SK-N-SH treated with all-trans-retinoic acid at 6 μM for 48 hours (cell line): ENCODE measurements around the gene WDR11.

Source experiments
- ATAC-seq: fragments of 200-7000 bp; cut with Tn5 transposase; 3 replicates; pipeline ENCODE4 v1.9.1; 2020; ENCODE audit warnings: mild to moderate bottlenecking, moderate library complexity
- ARNTL ChIP-seq: fragments of 450-650 bp; formaldehyde crosslinking; IDR thresholded peaks from 2 replicates; pipeline ENCODE4 v1.5.0; 2020; ENCODE audit warnings: low read depth, mild to moderate bottlenecking, moderate library complexity, borderline replicate concordance
- BACH2 ChIP-seq: fragments of 250-450 bp; sonication (Bioruptor Pico); IDR thresholded peaks from 2 replicates; pipeline ENCODE4 v1.9.0; 2021; ENCODE audit warnings: mild to moderate bottlenecking, borderline replicate concordance
- CSDC2 ChIP-seq: fragments of 250-450 bp; sonication (Bioruptor Pico); IDR thresholded peaks from 2 replicates; pipeline ENCODE4 v1.5.0; 2020; ENCODE audit warnings: mild to moderate bottlenecking, moderate library complexity
- ESRRG ChIP-seq: fragments of 250-450 bp; sonication (Bioruptor Pico); IDR thresholded peaks from 2 replicates; pipeline ENCODE4 v1.6.1; 2021; ENCODE audit warnings: mild to moderate bottlenecking
- GLIS3 ChIP-seq: fragments of 250-450 bp; sonication (Bioruptor Pico); IDR thresholded peaks from 2 replicates; pipeline ENCODE4 v1.5.0; 2020; ENCODE audit warnings: mild to moderate bottlenecking, moderate library complexity
- ISL1 ChIP-seq: fragments of 250-450 bp; sonication (Bioruptor Pico); IDR thresholded peaks from 2 replicates; pipeline ENCODE4 v2.1.2; 2022; ENCODE audit warnings: mild to moderate bottlenecking, moderate library complexity
- OSR1 ChIP-seq: fragments of 250-450 bp; sonication (Bioruptor Pico); IDR thresholded peaks from 2 replicates; pipeline ENCODE4 v1.8.0; 2022; ENCODE audit warnings: moderate library complexity, mild to moderate bottlenecking, inconsistent platforms
- PPARA ChIP-seq: fragments of 250-450 bp; sonication (Bioruptor Pico); IDR thresholded peaks from 2 replicates; pipeline ENCODE4 v1.5.0; 2020; ENCODE audit warnings: mild to moderate bottlenecking, borderline replicate concordance
- RARB ChIP-seq: fragments of 250-450 bp; sonication (Bioruptor Pico); IDR thresholded peaks from 2 replicates; pipeline ENCODE4 v1.8.0; 2021; ENCODE audit warnings: mild to moderate bottlenecking, moderate library complexity
- SNAI2 ChIP-seq: fragments of 250-450 bp; sonication (Bioruptor Pico); IDR thresholded peaks from 2 replicates; pipeline ENCODE4 v1.5.0; 2020; ENCODE audit warnings: mild to moderate bottlenecking, moderate library complexity
- TCF4 ChIP-seq: fragments of 250-450 bp; sonication (Bioruptor Pico); IDR thresholded peaks from 2 replicates; pipeline ENCODE4 v1.8.0; 2021; ENCODE audit warnings: mild to moderate bottlenecking, moderate library complexity, borderline replicate concordance
- TOX ChIP-seq: fragments of 250-450 bp; sonication (Bioruptor Pico); IDR thresholded peaks from 2 replicates; pipeline ENCODE4 v1.8.0; 2021; ENCODE audit warnings: mild to moderate bottlenecking, moderate library complexity, borderline replicate concordance
- ZC3H10 ChIP-seq: fragments of 250-450 bp; sonication (Bioruptor Pico); IDR thresholded peaks from 2 replicates; pipeline ENCODE4 v1.5.1; 2021; ENCODE audit warnings: mild to moderate bottlenecking, moderate library complexity
- ZFP3 ChIP-seq: fragments of 250-450 bp; sonication (Bioruptor Pico); IDR thresholded peaks from 2 replicates; pipeline ENCODE4 v1.5.0; 2020; ENCODE audit warnings: mild to moderate bottlenecking, moderate library complexity
- ZFP30 ChIP-seq: fragments of 450-650 bp; formaldehyde crosslinking; IDR thresholded peaks from 2 replicates; pipeline ENCODE4 v1.5.0; 2022; ENCODE audit warnings: mild to moderate bottlenecking, moderate library complexity
- ZNF565 ChIP-seq: fragments of 450-650 bp; formaldehyde crosslinking; conservative IDR thresholded peaks from 2 replicates; pipeline ENCODE4 v1.5.0; 2020; ENCODE audit warnings: low read depth, mild to moderate bottlenecking, moderate library complexity
- ZNF70 ChIP-seq: fragments of 450-650 bp; formaldehyde crosslinking; IDR thresholded peaks from 2 replicates; pipeline ENCODE4 v1.5.0; 2020; ENCODE audit warnings: mild to moderate bottlenecking, moderate library complexity
- ZNF8 ChIP-seq: fragments of 450-650 bp; formaldehyde crosslinking; IDR thresholded peaks from 2 replicates; pipeline ENCODE4 v1.5.0; 2020; ENCODE audit warnings: mild to moderate bottlenecking, moderate library complexity
- TF ChIP-seq, protein P1 (sequence below): fragments of 250-450 bp; sonication (Bioruptor Pico); IDR thresholded peaks from 2 replicates; pipeline ENCODE4 v1.8.0; 2020; ENCODE audit warnings: mild to moderate bottlenecking, moderate library complexity, borderline replicate concordance
- TF ChIP-seq, protein P2 (sequence below): fragments of 250-450 bp; sonication (Bioruptor Pico); IDR thresholded peaks from 2 replicates; pipeline ENCODE4 v1.5.1; 2020; ENCODE audit warnings: low read depth, mild to moderate bottlenecking, moderate library complexity
- TF ChIP-seq, protein P3 (sequence below): fragments of 250-450 bp; sonication (Bioruptor Pico); IDR thresholded peaks from 2 replicates; pipeline ENCODE4 v1.5.1; 2021; ENCODE audit warnings: mild to moderate bottlenecking, moderate library complexity
- TF ChIP-seq, protein P4 (sequence below): fragments of 250-450 bp; sonication (Bioruptor Pico); IDR thresholded peaks from 2 replicates; pipeline ENCODE4 v1.8.0; 2021; ENCODE audit warnings: low read depth, mild to moderate bottlenecking, moderate library complexity, borderline replicate concordance

The WDR11 gene

DNA sequence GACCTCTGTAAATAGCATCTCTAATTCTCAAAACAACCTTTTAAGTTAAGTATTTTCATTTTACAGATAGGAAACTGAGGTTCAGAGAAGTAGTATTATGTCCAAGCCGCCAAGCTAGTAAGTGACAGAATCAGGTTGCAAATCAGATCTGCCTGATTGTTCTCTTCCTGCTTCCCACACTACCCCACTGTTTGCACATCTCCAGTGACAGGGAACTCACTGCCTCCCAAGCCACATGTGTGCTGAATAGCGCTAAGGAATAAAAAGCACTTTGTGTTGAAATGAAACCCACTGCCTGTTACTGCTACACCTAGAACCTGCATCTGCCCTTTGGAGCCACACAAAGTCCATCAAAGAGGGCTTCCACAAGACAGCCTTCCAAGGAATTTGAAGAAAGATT, 45.1 kb upstream of the WDR11 start:
- TF ChIP-seq ISL1, result no peak
- no peak for TF ChIP-seq ZNF70 (CRISPR knock-in tag)
- TF ChIP-seq OSR1 (CRISPR knock-in tag), result no peak
- TF ChIP-seq, protein P1, sequence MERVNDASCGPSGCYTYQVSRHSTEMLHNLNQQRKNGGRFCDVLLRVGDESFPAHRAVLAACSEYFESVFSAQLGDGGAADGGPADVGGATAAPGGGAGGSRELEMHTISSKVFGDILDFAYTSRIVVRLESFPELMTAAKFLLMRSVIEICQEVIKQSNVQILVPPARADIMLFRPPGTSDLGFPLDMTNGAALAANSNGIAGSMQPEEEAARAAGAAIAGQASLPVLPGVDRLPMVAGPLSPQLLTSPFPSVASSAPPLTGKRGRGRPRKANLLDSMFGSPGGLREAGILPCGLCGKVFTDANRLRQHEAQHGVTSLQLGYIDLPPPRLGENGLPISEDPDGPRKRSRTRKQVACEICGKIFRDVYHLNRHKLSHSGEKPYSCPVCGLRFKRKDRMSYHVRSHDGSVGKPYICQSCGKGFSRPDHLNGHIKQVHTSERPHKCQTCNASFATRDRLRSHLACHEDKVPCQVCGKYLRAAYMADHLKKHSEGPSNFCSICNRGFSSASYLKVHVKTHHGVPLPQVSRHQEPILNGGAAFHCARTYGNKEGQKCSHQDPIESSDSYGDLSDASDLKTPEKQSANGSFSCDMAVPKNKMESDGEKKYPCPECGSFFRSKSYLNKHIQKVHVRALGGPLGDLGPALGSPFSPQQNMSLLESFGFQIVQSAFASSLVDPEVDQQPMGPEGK (CRISPR knock-in tag), result no peak
- no peak for TF ChIP-seq RARB
- TF ChIP-seq GLIS3, result no peak
- TF ChIP-seq TOX (CRISPR knock-in tag), result no peak
- no peak for TF ChIP-seq SNAI2 (CRISPR knock-in tag)
- TF ChIP-seq PPARA (CRISPR knock-in tag), result no peak
- TF ChIP-seq ZC3H10 (CRISPR knock-in tag), result no peak
- no peak for TF ChIP-seq ESRRG (CRISPR knock-in tag)
- TF ChIP-seq CSDC2 (CRISPR knock-in tag), result no peak
- TF ChIP-seq, protein P2, sequence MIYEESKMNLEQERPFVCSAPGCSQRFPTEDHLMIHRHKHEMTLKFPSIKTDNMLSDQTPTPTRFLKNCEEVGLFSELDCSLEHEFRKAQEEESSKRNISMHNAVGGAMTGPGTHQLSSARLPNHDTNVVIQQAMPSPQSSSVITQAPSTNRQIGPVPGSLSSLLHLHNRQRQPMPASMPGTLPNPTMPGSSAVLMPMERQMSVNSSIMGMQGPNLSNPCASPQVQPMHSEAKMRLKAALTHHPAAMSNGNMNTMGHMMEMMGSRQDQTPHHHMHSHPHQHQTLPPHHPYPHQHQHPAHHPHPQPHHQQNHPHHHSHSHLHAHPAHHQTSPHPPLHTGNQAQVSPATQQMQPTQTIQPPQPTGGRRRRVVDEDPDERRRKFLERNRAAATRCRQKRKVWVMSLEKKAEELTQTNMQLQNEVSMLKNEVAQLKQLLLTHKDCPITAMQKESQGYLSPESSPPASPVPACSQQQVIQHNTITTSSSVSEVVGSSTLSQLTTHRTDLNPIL (CRISPR knock-in tag), result no peak
- no peak for TF ChIP-seq ZNF565 (CRISPR knock-in tag)
- no peak for ATAC-seq

DNA sequence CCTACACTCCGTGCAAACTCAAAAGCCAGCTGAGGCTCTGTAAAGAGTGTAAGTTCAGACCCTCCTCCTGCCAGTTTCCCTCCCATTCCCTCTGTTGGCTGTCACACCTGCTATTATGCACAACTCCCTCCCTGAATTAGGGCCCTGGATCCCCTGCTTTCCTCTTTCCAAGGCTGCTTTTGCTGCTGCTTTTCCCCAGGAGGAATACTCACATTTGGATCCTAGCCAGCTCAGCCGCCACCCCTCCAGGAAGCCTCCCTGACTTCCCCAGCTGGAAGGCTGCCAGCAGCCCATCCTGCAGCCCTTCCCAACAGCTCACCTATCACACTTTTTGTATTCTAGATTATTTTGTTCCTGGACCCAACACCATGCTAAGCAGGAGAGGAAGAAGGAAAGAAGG, 40.9 kb upstream of the WDR11 start:
- no peak for TF ChIP-seq ARNTL
- no peak for TF ChIP-seq OSR1 (CRISPR knock-in tag)
- no peak for TF ChIP-seq CSDC2 (CRISPR knock-in tag)
- TF ChIP-seq TOX (CRISPR knock-in tag), result no peak
- TF ChIP-seq, protein P2 (CRISPR knock-in tag), result no peak
- no peak for TF ChIP-seq ZFP30
- TF ChIP-seq, protein P1 (CRISPR knock-in tag), result no peak
- TF ChIP-seq GLIS3, result no peak
- no peak for TF ChIP-seq ZNF8 (CRISPR knock-in tag)
- no peak for TF ChIP-seq RARB
- TF ChIP-seq ZFP3, result no peak
- TF ChIP-seq, protein P3, sequence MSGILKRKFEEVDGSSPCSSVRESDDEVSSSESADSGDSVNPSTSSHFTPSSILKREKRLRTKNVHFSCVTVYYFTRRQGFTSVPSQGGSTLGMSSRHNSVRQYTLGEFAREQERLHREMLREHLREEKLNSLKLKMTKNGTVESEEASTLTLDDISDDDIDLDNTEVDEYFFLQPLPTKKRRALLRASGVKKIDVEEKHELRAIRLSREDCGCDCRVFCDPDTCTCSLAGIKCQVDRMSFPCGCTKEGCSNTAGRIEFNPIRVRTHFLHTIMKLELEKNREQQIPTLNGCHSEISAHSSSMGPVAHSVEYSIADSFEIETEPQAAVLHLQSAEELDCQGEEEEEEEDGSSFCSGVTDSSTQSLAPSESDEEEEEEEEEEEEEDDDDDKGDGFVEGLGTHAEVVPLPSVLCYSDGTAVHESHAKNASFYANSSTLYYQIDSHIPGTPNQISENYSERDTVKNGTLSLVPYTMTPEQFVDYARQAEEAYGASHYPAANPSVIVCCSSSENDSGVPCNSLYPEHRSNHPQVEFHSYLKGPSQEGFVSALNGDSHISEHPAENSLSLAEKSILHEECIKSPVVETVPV (CRISPR knock-in tag), result no peak
- TF ChIP-seq ZNF565 (CRISPR knock-in tag), result no peak
- no peak for ATAC-seq

DNA sequence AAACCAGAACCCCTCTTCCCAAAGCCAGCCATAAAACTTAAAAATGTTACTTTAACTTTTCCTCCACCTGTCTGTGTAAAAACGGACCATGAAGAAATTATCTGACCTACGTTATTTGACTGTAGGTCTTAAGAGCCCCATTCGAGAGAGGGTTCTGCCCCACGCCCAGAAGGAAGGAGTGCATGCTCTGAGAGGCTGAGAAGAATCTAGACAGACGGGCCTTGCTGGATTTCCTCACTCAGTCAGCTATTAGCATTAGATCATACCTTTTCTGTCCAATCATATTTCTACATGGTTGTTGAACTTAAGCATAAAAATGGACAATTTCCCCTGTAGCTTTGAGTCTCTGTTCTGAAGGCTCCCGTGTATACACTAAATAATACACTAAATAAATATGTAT, 38.1 kb upstream of the WDR11 start:
- TF ChIP-seq ISL1 (no peak), ESRRG (CRISPR knock-in tag) (no peak), ARNTL (no peak), BACH2 (CRISPR knock-in tag) (no peak), ZC3H10 (CRISPR knock-in tag) (no peak), TOX (CRISPR knock-in tag) (no peak), TCF4 (no peak), ZNF70 (CRISPR knock-in tag) (no peak), GLIS3 (no peak), PPARA (CRISPR knock-in tag) (no peak), ZFP3 (no peak), CSDC2 (CRISPR knock-in tag) (no peak), ZFP30 (no peak), RARB (no peak)
- TF ChIP-seq, protein P4, sequence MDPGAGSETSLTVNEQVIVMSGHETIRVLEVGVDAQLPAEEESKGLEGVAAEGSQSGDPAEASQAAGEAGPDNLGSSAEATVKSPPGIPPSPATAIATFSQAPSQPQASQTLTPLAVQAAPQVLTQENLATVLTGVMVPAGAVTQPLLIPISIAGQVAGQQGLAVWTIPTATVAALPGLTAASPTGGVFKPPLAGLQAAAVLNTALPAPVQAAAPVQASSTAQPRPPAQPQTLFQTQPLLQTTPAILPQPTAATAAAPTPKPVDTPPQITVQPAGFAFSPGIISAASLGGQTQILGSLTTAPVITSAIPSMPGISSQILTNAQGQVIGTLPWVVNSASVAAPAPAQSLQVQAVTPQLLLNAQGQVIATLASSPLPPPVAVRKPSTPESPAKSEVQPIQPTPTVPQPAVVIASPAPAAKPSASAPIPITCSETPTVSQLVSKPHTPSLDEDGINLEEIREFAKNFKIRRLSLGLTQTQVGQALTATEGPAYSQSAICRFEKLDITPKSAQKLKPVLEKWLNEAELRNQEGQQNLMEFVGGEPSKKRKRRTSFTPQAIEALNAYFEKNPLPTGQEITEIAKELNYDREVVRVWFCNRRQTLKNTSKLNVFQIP (CRISPR knock-in tag), result no peak
- TF ChIP-seq, protein P3 (CRISPR knock-in tag), result no peak
- TF ChIP-seq, protein P2 (CRISPR knock-in tag), result no peak
- TF ChIP-seq, all 23 proteins: peak for 0
- ATAC-seq, result no peak
